CD8-positive, alpha-beta memory T cell (primary cell): Measurements from ENCODE around the gene FLRT3. TPM values are rescaled to one million over a fixed set of nuclear protein-coding genes. Genes with fewer than 3 reads are reported as not detected.

ENCODE experiments used
- CTCF ChIA-PET: fragments of 350-600 bp; sonication (Branson Sonifier 250); formaldehyde crosslinking; loops from one replicate; lab custom pipeline; 2021; ENCODE audit warnings: antibody characterized with exemption; lab: Charles Lee
- POLR2A ChIA-PET: fragments of 350-600 bp; sonication (Branson Sonifier 250); formaldehyde crosslinking; loops from one replicate; lab custom pipeline; 2021; ENCODE audit warnings: antibody characterized with exemption; lab: Charles Lee
- DNase-seq, 5 donors: peaks; one replicate each; pipeline versions ENCODE4 v3.0.0 to v3.0.0-alpha.2; 2020 to 2022; ENCODE audit warnings: mixed read lengths in 1 of 5
- H3K27ac ChIP-seq: one replicate; pipeline ENCODE4 v1.7.0; 2013; ENCODE audit warnings: low read depth, mild to moderate bottlenecking, low read length, moderate library complexity
- H3K27me3 ChIP-seq: 2 replicates; pipeline ENCODE4 v1.7.0; 2013; ENCODE audit warnings: low read length, mild to moderate bottlenecking; ENCODE audit not compliant: insufficient read depth, poor library complexity, severe bottlenecking
- H3K36me3 ChIP-seq: 2 replicates; pipeline ENCODE4 v1.7.0; 2013; ENCODE audit warnings: mild to moderate bottlenecking, low read length, moderate library complexity; ENCODE audit not compliant: insufficient read depth
- H3K4me1 ChIP-seq: 2 replicates; pipeline ENCODE4 v1.7.0; 2013; ENCODE audit warnings: mild to moderate bottlenecking, low read length, moderate library complexity; ENCODE audit not compliant: insufficient read depth
- H3K4me3 ChIP-seq: 2 replicates; pipeline ENCODE4 v1.7.0; 2013; ENCODE audit warnings: mild to moderate bottlenecking, low read length
- H3K9me3 ChIP-seq: 2 replicates; pipeline ENCODE4 v1.7.0; 2013; ENCODE audit warnings: mild to moderate bottlenecking, low read length
- H3K27ac Mint-ChIP-seq, 8 donors: one replicate each; pipeline ENCODE4 v1.8.0; 2020 to 2021; ENCODE audit warnings: mixed read lengths in 8 of 8, mild to moderate bottlenecking in 6 of 8, inconsistent platforms in 3 of 8, moderate library complexity in 3 of 8
- H3K27me3 Mint-ChIP-seq, 2 donors: one replicate each; pipeline ENCODE4 v1.8.0; 2020 to 2021; ENCODE audit warnings: mixed read lengths in 2 of 2, mild to moderate bottlenecking in 1 of 2, moderate library complexity in 1 of 2
- H3K36me3 Mint-ChIP-seq, 3 donors: one replicate each; pipeline ENCODE4 v1.8.0; 2020 to 2021; ENCODE audit warnings: mixed read lengths in 3 of 3, inconsistent platforms in 1 of 3, mild to moderate bottlenecking in 1 of 3
- H3K4me1 Mint-ChIP-seq, 3 donors: one replicate each; pipeline ENCODE4 v1.8.0; 2020 to 2021; ENCODE audit warnings: mixed read lengths in 3 of 3, inconsistent platforms in 1 of 3, mild to moderate bottlenecking in 1 of 3
- H3K4me3 Mint-ChIP-seq, 7 donors: one replicate each; pipeline ENCODE4 v1.8.0; 2020 to 2021; ENCODE audit warnings: mixed read lengths in 7 of 7, mild to moderate bottlenecking in 6 of 7, moderate library complexity in 4 of 7, inconsistent platforms in 2 of 7
- H3K9me3 Mint-ChIP-seq, 5 donors: one replicate each; pipeline ENCODE4 v1.8.0; 2020 to 2022; ENCODE audit warnings: mixed read lengths in 5 of 5, mild to moderate bottlenecking in 3 of 5, moderate library complexity in 2 of 5, inconsistent platforms in 1 of 5
- polyA plus RNA-seq: library from polyadenylated mRNA; unstranded; fragments of 300-500 nt; fragmentation: Illumina TruSeq; gene quantifications from one replicate; pipeline ENCODE4 v1.2.3, GENCODE V29; 2021
- total RNA-seq, 2 experiments: library from RNA; stranded (reverse); gene quantifications; one replicate each; pipeline ENCODE4 v1.2.3, GENCODE V29; 2021

The FLRT3 gene
- total and polyA plus RNA-seq, 3 experiments from 2014 or later = not detected

DNA sequence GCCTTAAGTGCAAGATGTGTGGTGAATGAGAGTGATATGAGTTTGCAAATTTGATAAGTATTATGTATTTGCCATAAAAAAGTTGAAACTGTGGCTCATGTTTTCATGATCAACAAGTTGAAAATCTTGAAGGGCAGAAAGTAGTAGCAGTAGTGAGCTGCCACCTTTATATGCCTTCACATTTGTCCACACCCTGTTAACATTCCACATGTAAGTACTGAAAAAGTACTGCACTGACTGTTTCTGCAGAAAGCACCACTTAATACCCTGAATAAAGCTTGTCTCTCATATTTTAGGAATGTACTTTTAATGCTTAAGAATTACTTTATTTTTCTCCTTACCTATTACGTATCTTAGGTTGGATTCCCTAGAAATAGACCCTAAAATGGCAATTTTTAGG lies 45.9 kb downstream of the FLRT3 start:
- DNase-seq = no peak
- no peaks in the 10 kb centered on the region for H3K36me3 ChIP-seq
- no peaks in the 10 kb centered on the region for H3K27me3 Mint-ChIP-seq

DNA sequence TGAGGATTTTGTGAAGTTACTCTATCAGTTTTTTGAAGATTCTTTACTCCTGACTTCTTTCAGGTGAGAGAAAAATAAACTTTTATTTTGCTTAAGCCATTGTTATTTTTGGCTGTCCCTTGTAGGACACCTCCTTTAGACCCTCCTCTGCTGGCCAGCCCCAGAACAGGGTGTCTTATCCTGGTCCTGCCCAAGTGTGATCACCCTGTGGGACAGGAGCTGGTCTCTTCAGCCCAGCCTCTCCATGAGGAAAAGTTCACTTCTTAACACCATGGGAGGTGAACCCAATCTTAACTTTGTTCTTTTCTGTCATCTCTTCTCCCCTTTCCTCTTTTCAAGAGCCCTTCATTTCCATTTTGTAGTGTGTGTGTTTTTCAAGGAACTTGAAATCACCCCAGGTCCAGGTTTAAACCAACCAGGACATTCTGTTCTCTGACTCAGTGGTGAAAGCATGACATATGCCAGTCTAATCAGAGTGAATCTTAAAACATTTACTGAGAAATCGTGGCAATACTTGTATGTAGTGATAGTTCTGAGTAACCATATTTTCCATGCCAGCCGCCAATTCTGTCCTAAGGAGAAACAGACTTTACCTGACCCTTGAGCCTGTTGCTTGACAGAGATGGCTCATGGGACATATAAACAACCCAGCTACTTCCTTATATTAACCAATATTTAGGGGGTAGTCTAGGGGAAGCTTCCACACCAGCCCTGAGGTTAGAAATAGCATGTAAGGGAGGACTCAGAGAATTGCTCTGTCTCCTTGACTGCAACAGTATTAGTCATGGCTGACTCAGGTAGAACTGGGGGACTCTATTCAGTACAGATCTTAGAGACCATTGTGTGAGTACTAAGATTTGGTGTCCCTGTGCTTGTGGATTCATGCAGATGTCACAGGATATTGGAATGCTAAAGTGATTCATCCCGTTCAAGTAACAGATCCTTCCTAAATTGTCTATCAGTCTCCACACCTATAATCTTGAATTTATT lies 48.8 kb downstream of the FLRT3 start:
- Histone ChIP-seq H3K27me3 (no peaks in the 10 kb centered on the region), H3K36me3 (no peaks in the 10 kb centered on the region), H3K27ac (no peak overlapping the region), H3K4me3 (no peak overlapping the region), H3K9me3 (no peaks in the 10 kb centered on the region), H3K4me1 (no peaks in the 10 kb centered on the region)
- POLR2A ChIA-PET = no interaction called here
- no peak overlapping the region for H3K4me3 Mint-ChIP-seq
- H3K36me3 Mint-ChIP-seq = no peaks in the 10 kb centered on the region
- H3K4me1 Mint-ChIP-seq = no peaks in the 10 kb centered on the region
- CTCF ChIA-PET = no interaction called here
- H3K9me3 Mint-ChIP-seq = peaks cover 6 to 26% (median 7%) of the 10 kb centered on the region in 5 donors
- no peaks in the 10 kb centered on the region for H3K27me3 Mint-ChIP-seq
- H3K27ac Mint-ChIP-seq = no peak overlapping the region
- no peak for DNase-seq

More for the DNA sequence above, 45.9 kb downstream of the FLRT3 start:
- Histone ChIP-seq H3K27ac (no peak overlapping the region), H3K4me3 (no peak overlapping the region), H3K9me3 (no peaks in the 10 kb centered on the region), H3K27me3 (no peaks in the 10 kb centered on the region), H3K4me1 (no peaks in the 10 kb centered on the region)
- H3K9me3 Mint-ChIP-seq = peaks cover 4 to 22% (median 9%) of the 10 kb centered on the region in 5 donors
- H3K4me3 Mint-ChIP-seq = no peak overlapping the region
- H3K27ac Mint-ChIP-seq = no peak overlapping the region
- CTCF ChIA-PET = no interaction called here
- POLR2A ChIA-PET = no interaction called here
- H3K36me3 Mint-ChIP-seq = no peaks in the 10 kb centered on the region
- H3K4me1 Mint-ChIP-seq = no peaks in the 10 kb centered on the region

- H3K9me3 Mint-ChIP-seq = peaks cover 4 to 25% (median 5%) of the 10 kb centered on the region in 5 donors
- Histone ChIP-seq H3K4me1 (no peaks in the 10 kb centered on the region), H3K27ac (no peak overlapping the region), H3K36me3 (no peaks in the 10 kb centered on the region), H3K4me3 (no peak overlapping the region), H3K9me3 (no peaks in the 10 kb centered on the region), H3K27me3 (no peaks in the 10 kb centered on the region)
- no peak overlapping the region for H3K4me3 Mint-ChIP-seq
- DNase-seq = no peak
- ChIA-PET POLR2A (no interaction called here), CTCF (no interaction called here)
- H3K4me1 Mint-ChIP-seq = no peaks in the 10 kb centered on the region
- no peaks in the 10 kb centered on the region for H3K36me3 Mint-ChIP-seq
- no peaks in the 10 kb centered on the region for H3K27me3 Mint-ChIP-seq
- no peak overlapping the region for H3K27ac Mint-ChIP-seq
Observed at GRCh38 chr20:14284443-14284842, 53.0 kb downstream of the FLRT3 start.

GRCh38 chr20:14282140-14282539 lies 55.3 kb downstream of the FLRT3 start:
- Mint-ChIP-seq H3K4me1 (no peaks in the 10 kb centered on the region), H3K36me3 (no peaks in the 10 kb centered on the region), H3K27ac (no peak overlapping the region), H3K9me3 (peaks cover 3 to 21% (median 5%) of the 10 kb centered on the region in 5 donors), H3K4me3 (no peak overlapping the region), H3K27me3 (no peaks in the 10 kb centered on the region)
- Histone ChIP-seq H3K27ac (no peak overlapping the region), H3K9me3 (no peaks in the 10 kb centered on the region), H3K36me3 (no peaks in the 10 kb centered on the region), H3K4me3 (no peak overlapping the region), H3K27me3 (no peaks in the 10 kb centered on the region), H3K4me1 (no peaks in the 10 kb centered on the region)
- ChIA-PET CTCF (no interaction called here), POLR2A (no interaction called here)
- no peak for DNase-seq
